Mesothelial cell of epicardium (in vitro differentiated cells): ENCODE data around the gene GREM1. TPM values are rescaled to one million over a fixed set of nuclear protein-coding genes. Genes with fewer than 3 reads are reported as not detected.
A peak's percentile ranks its signal among the peaks of the same experiment; 100 is the strongest.

Source experiments
- DNase-seq, 2 experiments: peaks; one replicate each; pipeline ENCODE4 v3.0.0; 2021; ENCODE audit warnings: low spot score in 2 of 2; ENCODE audit not compliant: unreplicated experiment in 2 of 2
- H3K27ac Mint-ChIP-seq: 2 replicates; pipeline ENCODE4 v1.8.0; 2021; ENCODE audit warnings: mixed read lengths
- H3K27me3 Mint-ChIP-seq: 2 replicates; pipeline ENCODE4 v1.8.0; 2021; ENCODE audit warnings: low read depth, mixed read lengths
- H3K36me3 Mint-ChIP-seq: 2 replicates; pipeline ENCODE4 v1.8.0; 2021; ENCODE audit warnings: mixed read lengths
- H3K4me1 Mint-ChIP-seq: 2 replicates; pipeline ENCODE4 v1.8.0; 2021; ENCODE audit warnings: mixed read lengths
- H3K4me3 Mint-ChIP-seq: 2 replicates; pipeline ENCODE4 v1.8.0; 2021; ENCODE audit warnings: mild to moderate bottlenecking, moderate library complexity, mixed read lengths
- H3K9me3 Mint-ChIP-seq: 2 replicates; pipeline ENCODE4 v1.8.0; 2021; ENCODE audit warnings: mixed read lengths
- CTCF ChIP-seq: fragments of 200-600 bp; sonication (generic); IDR thresholded peaks from one replicate; pipeline ENCODE4 v1.5.0; 2021; ENCODE audit warnings: antibody characterized with exemption; ENCODE audit not compliant: unreplicated experiment
- total RNA-seq: library from RNA; stranded (reverse); gene quantifications from 3 replicates; pipeline ENCODE4 v1.2.1, GENCODE V29; 2021

The GREM1 gene
- total RNA-seq, 1 donor from 2014 or later, result 2.2 TPM

- H3K36me3 Mint-ChIP-seq, result no peaks in the 10 kb centered on the region
- no peak overlapping the region for H3K27ac Mint-ChIP-seq
- H3K9me3 Mint-ChIP-seq, result no peaks in the 10 kb centered on the region
- peaks cover 15% of the 10 kb centered on the region for H3K4me1 Mint-ChIP-seq
- no peaks in the 10 kb centered on the region for H3K27me3 Mint-ChIP-seq
- no peak for TF ChIP-seq CTCF
- no peak for DNase-seq
- H3K4me3 Mint-ChIP-seq, result no peak overlapping the region
Observed at GRCh38 chr15:32674681-32675080, 43.1 kb upstream of the GREM1 start.

- peaks cover 2% of the 10 kb centered on the region for H3K36me3 Mint-ChIP-seq
- no peak for TF ChIP-seq CTCF
- no peaks in the 10 kb centered on the region for H3K9me3 Mint-ChIP-seq
- no peak overlapping the region for H3K4me3 Mint-ChIP-seq
- H3K4me1 Mint-ChIP-seq, result peaks cover 7% of the 10 kb centered on the region
- DNase-seq, result no peak
- no peaks in the 10 kb centered on the region for H3K27me3 Mint-ChIP-seq
- H3K27ac Mint-ChIP-seq, result no peak overlapping the region
Observed at GRCh38 chr15:32675466-32675865, 42.3 kb upstream of the GREM1 start.

- no peak for DNase-seq
- TF ChIP-seq CTCF, result no peak
- peaks cover 3% of the 10 kb centered on the region for H3K36me3 Mint-ChIP-seq
- no peak overlapping the region for H3K4me3 Mint-ChIP-seq
- H3K27me3 Mint-ChIP-seq, result no peaks in the 10 kb centered on the region
- peaks cover 3% of the 10 kb centered on the region for H3K4me1 Mint-ChIP-seq
- H3K9me3 Mint-ChIP-seq, result no peaks in the 10 kb centered on the region
- H3K27ac Mint-ChIP-seq, result no peak overlapping the region
Observed at GRCh38 chr15:32676169-32676568, 41.6 kb upstream of the GREM1 start.

- no peak for DNase-seq
- no peaks in the 10 kb centered on the region for H3K9me3 Mint-ChIP-seq
- peaks cover 3% of the 10 kb centered on the region for H3K4me1 Mint-ChIP-seq
- no peak overlapping the region for H3K27ac Mint-ChIP-seq
- no peaks in the 10 kb centered on the region for H3K27me3 Mint-ChIP-seq
- H3K36me3 Mint-ChIP-seq, result peaks cover 3% of the 10 kb centered on the region
- no peak overlapping the region for H3K4me3 Mint-ChIP-seq
- no peak for TF ChIP-seq CTCF
Observed at GRCh38 chr15:32677238-32677750, 40.5 kb upstream of the GREM1 start.

GRCh38 chr15:32679298-32679690 is 38.5 kb upstream of the GREM1 start:
- H3K4me3 Mint-ChIP-seq, result no peak overlapping the region
- DNase-seq, result no peak
- H3K27ac Mint-ChIP-seq, result no peak overlapping the region
- peak; percentile 20 for TF ChIP-seq CTCF
- no peaks in the 10 kb centered on the region for H3K27me3 Mint-ChIP-seq
- peaks cover 3% of the 10 kb centered on the region for H3K4me1 Mint-ChIP-seq
- H3K36me3 Mint-ChIP-seq, result peaks cover 3% of the 10 kb centered on the region
- no peaks in the 10 kb centered on the region for H3K9me3 Mint-ChIP-seq

GRCh38 chr15:32682569-32682968 is 35.2 kb upstream of the GREM1 start:
- H3K4me3 Mint-ChIP-seq, result no peak overlapping the region
- H3K27ac Mint-ChIP-seq, result no peak overlapping the region
- H3K27me3 Mint-ChIP-seq, result no peaks in the 10 kb centered on the region
- peaks cover 17% of the 10 kb centered on the region for H3K36me3 Mint-ChIP-seq
- no peaks in the 10 kb centered on the region for H3K4me1 Mint-ChIP-seq
- no peak for DNase-seq
- TF ChIP-seq CTCF, result no peak
- H3K9me3 Mint-ChIP-seq, result peaks cover 7% of the 10 kb centered on the region
